ENCODE data around the gene PHAX. TPM values are rescaled to one million over a fixed set of nuclear protein-coding genes. Genes with fewer than 3 reads are reported as not detected.

The PHAX gene
- total RNA-seq, 4 donors from 2014 or later = 33.3 to 50.6 (median 38.4) TPM

GRCh38 chr5:126603402-126603991 lies 2.8 kb downstream of the PHAX start:
- no peak overlapping the region for H3K27ac ChIP-seq
- no peak for ATAC-seq
- intact Hi-C loops (cut with DNase I; ENCODE audit: low total_unique reads) (loop anchor here (5.0 kb wide), 1 partner anchor 174 kb away; the partner anchor contains the start of gene LMNB1), in situ Hi-C loops (cut with MboI; ENCODE audit: low sequenced_read_pairs in 4 of 4) (no loop called here)
- TF ChIP-seq POLR2A (IDR thresholded peaks at IDR 0.05) (no peak), CTCF (IDR thresholded peaks at IDR 0.05 in 4 of 5, conservative IDR thresholded peaks at IDR 0.05 in 1 of 5) (no peak)
- peaks cover 36 to 44% of the 10 kb centered on the region in 2 donors for H3K4me1 ChIP-seq
- no peak for DNase-seq
- H3K9me3 ChIP-seq = no peaks in the 10 kb centered on the region
- H3K4me3 ChIP-seq = no peak overlapping the region
- H3K27me3 ChIP-seq = no peaks in the 10 kb centered on the region
- H3K36me3 ChIP-seq = peaks cover 0 to 21% of the 10 kb centered on the region in 2 donors

- H3K9me3 ChIP-seq = no peaks in the 10 kb centered on the region
- ATAC-seq (no peak), DNase-seq (no peak)
- H3K27ac ChIP-seq = peak overlapping the region in 3 of 4 donors; percentile 19 to 43 (median 32)
- TF ChIP-seq POLR2A (IDR thresholded peaks at IDR 0.05) (no peak), CTCF (IDR thresholded peaks at IDR 0.05 in 4 of 5, conservative IDR thresholded peaks at IDR 0.05 in 1 of 5) (no peak)
- H3K4me1 ChIP-seq = peaks cover 32 to 44% of the 10 kb centered on the region in 2 donors
- intact Hi-C loops (cut with DNase I; ENCODE audit: low total_unique reads) = no loop called here
- in situ Hi-C loops (cut with MboI; ENCODE audit: low sequenced_read_pairs in 4 of 4) = no loop called here
- no peaks in the 10 kb centered on the region for H3K27me3 ChIP-seq
- peaks cover 0 to 42% of the 10 kb centered on the region in 2 donors for H3K36me3 ChIP-seq
- peak overlapping the region in 1 of 4 donors; percentile 19 for H3K4me3 ChIP-seq
Observed at GRCh38 chr5:126605525-126605924, 4.8 kb downstream of the PHAX start.

- in situ Hi-C loops (cut with MboI; ENCODE audit: low sequenced_read_pairs in 4 of 4) (no loop called here), intact Hi-C loops (cut with DNase I; ENCODE audit: low total_unique reads) (no loop called here)
- H3K27me3 ChIP-seq = no peaks in the 10 kb centered on the region
- no peak for ATAC-seq
- no peak overlapping the region for H3K27ac ChIP-seq
- H3K9me3 ChIP-seq = no peaks in the 10 kb centered on the region
- H3K4me1 ChIP-seq = peaks cover 15 to 28% of the 10 kb centered on the region in 2 donors
- no peak for DNase-seq
- no peak overlapping the region for H3K4me3 ChIP-seq
- H3K36me3 ChIP-seq = peaks cover 0 to 31% of the 10 kb centered on the region in 2 donors
- TF ChIP-seq CTCF (IDR thresholded peaks at IDR 0.05 in 4 of 5, conservative IDR thresholded peaks at IDR 0.05 in 1 of 5) (no peak), POLR2A (IDR thresholded peaks at IDR 0.05) (no peak)
Observed at GRCh38 chr5:126610160-126610559, 9.4 kb downstream of the PHAX start.

GRCh38 chr5:126610616-126611015 lies 9.9 kb downstream of the PHAX start:
- Histone ChIP-seq H3K27me3 (no peaks in the 10 kb centered on the region), H3K9me3 (no peaks in the 10 kb centered on the region), H3K4me3 (no peak overlapping the region), H3K36me3 (peaks cover 0 to 30% of the 10 kb centered on the region in 2 donors), H3K27ac (no peak overlapping the region), H3K4me1 (peaks cover 11 to 23% of the 10 kb centered on the region in 2 donors)
- no peak for TF ChIP-seq POLR2A (IDR thresholded peaks at IDR 0.05)
- TF ChIP-seq CTCF (IDR thresholded peaks at IDR 0.05 in 4 of 5, conservative IDR thresholded peaks at IDR 0.05 in 1 of 5) = no peak
- intact Hi-C loops (cut with DNase I; ENCODE audit: low total_unique reads) (no loop called here), in situ Hi-C loops (cut with MboI; ENCODE audit: low sequenced_read_pairs in 4 of 4) (no loop called here)
- no peak for DNase-seq
- no peak for ATAC-seq

Data from gastrocnemius medialis (tissue), 4 donors.